HG03045 (cell line): ENCODE measurements around the gene CFAP126.
"Not testable (repeated sequence)": the region's sequence is repeated elsewhere in the genome, so short reads cannot be mapped to it uniquely, and the experiment has no call there.

ENCODE experiments used
- ATAC-seq: cut with Tn5 transposase; IDR thresholded peaks from one replicate; pipeline ENCODE4 v1.9.1; 2021; ENCODE audit warnings: mild to moderate bottlenecking, moderate library complexity; ENCODE audit not compliant: unreplicated experiment

The CFAP126 gene

DNA sequence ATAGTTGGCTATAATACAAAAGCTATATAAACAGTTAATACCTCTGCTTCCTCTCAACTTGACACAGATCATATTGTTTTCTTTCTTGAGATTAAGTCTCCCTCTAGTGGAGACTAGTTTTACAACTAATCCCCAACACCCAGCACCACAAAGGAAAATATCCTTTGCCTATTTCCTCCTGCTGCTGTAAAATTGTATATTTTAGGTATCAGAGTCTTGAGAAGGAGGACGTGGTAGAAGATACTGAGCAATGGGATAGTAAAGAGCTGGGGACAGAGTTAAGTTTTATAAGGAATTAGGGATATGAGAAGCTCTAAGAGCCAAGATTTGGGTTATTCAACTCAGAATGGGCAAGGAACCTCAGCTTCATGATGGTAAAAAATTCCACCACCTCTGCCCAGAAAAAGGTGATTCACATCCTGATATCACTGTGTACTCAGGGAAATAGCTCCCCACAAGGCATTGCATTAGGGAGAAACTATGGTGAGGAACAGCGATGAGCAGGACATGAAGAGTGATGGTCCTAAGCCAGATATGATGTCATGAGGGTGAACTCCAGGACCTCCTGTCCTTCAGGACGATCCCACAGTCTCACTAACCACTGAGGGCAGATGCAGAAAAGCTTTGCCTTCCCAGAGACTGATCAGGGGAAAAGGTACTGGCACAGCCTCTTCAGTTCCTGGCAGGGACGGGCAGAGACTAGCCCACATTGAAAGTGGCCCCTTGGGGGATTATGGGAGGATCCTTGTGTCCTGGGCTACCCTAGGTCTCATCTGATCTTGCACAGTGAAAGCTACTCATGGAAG is 14.7 kb upstream of the CFAP126 start:
- no peak for ATAC-seq

DNA sequence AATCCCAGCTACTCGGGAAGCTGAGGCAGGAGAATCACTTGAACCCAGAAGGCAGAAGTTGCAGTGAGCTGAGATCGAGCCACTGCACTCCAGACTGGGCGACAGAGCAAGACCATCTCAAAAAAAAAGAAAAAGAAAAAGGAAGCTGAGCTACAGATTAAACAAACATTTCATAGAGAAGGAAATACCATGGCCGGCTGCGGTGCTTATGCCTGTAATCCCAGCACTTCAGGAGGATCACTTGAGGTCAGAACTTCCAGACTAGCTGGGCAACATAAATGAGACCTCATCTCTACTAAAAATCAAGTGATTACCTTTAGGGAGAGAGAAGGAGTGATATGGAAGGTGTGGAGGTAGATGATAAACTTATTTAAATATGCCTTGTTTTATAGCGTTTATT is 14.0 kb upstream of the CFAP126 start:
- ATAC-seq: no peak

DNA sequence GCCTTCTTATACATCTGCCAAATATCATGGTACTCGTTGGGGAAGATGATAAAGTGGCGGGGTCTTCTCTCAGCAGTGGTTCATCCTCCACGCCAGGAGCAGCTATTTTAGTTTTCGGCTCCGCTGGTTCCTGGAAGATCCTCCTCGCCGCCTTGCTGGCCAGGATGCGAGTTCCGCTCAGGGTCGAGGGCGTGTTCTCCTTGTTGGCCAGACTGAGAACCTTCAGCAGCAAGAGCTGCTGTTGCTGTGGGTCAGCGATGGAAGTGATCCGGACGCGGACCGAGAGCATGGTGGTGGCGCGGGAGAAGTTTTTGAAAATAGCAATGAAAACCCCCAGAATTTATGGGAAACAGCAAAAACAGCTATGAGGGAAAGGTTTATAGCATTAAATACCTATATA is 11.4 kb upstream of the CFAP126 start:
- ATAC-seq: no peak

DNA sequence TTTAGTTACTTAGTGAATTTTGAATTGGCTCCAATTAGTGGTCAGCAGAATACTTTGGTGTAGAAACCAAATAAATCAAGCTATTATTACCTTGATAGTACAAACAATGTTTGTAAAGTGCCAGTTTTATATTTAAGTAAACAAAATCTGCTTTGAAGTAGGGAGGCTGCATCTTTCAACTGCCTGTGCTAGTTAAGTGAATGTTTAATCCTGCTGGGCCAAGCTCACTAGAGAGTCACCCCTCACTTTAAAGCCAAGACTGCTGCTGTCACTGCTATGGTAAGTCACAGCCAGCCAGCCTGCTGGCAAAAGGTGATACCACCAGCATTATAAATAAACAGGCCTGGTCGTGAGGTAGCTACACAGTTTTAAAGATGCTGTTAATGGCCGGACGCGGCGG is 10.3 kb upstream of the CFAP126 start:
- no peak for ATAC-seq

DNA sequence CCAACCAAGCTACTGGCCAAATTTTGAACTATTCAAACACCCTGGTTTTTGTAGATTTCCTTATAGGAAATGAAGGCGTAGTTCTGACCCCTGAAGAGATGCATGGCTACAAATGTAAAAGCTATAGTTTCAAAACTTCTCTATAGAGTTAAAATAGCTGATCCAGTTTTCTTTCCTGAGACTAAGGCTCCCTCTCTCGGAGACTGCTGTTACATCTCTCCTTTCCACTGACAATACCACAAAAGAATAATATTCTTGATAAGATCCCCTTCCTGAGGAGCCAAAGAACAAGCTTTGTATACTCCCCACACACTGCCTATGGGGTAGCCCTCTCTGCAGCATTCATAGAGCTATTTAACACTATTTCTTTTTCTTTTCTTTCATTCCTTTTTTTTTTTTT is 6.7 kb upstream of the CFAP126 start:
- no peak for ATAC-seq

DNA sequence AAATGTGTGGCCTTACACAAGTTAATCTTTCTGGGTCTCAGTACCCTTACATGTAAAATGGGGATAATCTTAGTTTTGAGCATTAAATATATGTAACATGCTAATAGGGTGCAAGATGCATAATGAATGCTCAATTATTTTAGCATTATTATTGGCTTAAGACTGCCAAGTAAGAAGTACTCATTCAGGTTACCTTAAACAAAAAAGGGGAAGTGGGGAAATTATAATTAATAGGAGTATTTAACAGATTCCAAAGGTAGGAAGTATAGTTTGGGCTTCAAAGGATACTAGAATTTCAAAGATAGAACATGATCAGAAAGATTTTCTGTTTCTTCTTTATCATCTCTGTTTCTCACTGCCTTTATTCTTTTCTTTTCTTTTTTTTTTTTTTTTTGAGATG is 5.8 kb upstream of the CFAP126 start:
- no peak for ATAC-seq

DNA sequence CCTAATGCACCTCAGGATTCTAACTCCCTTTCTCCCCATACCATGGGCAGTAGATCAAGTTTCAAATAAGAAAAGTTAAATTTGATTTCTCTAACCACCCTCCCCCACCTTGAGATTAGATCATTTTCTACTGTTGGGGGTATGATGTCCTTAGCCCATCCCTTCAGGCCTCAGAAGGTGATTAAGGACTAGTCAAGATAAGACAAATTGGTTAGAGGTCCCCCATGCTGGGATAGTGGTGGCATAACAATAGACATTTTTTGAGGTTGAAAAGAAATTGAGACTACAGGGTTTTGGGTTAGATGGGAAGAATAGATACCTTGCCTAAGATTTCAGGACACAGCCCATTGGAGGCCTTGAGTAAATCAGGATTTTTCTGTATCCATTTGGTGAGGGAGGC is 2.5 kb downstream of the CFAP126 start:
- no peak for ATAC-seq

DNA sequence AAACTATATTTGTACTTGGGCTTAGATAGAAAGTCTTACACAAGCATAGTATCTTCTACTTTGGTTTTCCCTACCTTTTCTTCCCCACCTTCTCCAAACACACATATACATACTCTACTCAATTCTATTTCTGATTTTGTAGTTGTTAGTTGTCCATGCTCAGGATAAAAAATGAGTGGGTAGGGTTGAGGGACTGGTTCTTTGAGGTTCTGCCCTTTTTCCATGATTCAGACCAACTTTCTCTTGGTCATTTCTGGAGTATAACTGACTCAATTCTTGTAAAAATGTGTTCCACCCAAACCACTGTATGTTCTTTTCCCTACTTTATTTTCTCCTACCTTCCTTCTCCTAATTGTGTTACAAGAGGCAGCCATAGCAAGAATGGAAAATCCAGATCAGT is 3.3 kb downstream of the CFAP126 start:
- ATAC-seq: no peak

DNA sequence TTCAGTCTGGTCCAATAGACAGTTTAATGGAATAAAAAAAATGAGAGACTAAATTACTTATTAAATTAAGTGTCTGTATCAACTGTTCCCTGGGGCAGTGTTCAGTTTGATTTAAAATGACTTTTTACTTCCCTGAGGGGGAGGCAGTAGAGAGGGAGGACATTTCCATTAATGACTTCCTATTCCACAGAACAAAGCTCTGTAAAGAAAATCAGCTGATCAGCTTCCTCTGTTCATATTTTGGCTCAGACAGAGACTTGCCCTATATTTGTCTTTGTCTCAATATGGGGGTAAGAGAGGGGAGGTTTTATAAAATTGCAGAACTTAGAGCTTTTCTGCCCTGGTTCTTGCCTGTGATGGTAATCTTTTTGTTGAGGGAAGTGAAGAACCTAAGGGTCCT is 8.4 kb downstream of the CFAP126 start:
- no peak for ATAC-seq

DNA sequence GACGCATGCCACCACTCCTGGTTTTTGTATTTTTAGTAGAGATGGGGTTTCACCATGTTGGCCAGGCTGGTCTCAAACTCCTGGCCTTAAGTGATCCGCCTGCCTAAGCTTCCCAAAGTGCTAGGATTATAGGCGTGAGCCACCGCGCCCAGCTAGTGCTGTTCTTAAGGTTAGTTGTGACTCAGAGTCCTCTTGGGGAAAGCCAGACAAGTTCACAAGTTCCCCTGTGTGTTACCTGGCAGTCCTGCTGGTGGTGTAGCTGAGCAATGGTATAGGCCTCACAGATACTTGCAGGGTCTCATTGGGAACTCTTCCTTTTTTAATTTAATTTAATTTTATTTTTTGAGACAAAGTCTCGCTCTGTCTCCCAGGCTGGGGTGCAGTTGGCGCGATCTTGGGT is 10.6 kb downstream of the CFAP126 start:
- no peak for ATAC-seq

DNA sequence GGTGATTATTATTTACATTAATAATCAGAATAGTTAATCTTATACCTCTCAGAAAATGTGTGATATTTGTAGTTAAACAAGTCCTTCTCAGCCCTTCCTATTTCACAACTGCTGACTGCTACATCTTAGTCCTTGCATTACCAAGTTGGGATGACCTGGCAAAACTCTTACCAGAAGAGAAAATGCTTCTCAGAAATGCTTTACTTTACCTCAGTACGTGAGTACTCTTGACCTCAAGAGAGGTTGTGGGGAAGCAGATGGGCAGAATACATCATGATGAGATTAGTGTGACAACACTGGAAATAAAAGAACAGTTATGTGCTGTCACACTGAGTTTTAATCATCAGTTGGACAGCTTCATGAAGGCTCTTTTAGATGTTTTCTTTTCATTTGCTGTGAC is 16.2 kb downstream of the CFAP126 start:
- ATAC-seq: no peak

DNA sequence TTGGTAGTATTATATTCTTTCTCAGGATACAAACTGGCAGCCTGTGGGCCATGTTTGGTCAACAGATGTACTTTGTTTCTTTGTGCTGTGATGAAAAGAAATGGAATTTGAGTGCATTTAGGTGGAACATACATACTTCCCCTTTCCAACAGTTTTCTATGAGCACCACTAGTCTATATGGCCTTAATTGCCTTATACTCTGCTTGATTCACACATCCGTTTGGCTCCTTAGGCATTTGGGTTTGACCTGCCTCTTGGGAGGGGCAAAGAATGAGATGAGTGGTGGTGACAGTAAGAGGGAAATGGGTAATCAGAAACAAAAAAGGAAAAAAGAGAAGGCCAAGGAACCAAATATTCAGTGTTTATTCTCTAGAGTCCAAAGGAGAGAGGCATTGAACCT is 17.0 kb downstream of the CFAP126 start:
- ATAC-seq: no peak

DNA sequence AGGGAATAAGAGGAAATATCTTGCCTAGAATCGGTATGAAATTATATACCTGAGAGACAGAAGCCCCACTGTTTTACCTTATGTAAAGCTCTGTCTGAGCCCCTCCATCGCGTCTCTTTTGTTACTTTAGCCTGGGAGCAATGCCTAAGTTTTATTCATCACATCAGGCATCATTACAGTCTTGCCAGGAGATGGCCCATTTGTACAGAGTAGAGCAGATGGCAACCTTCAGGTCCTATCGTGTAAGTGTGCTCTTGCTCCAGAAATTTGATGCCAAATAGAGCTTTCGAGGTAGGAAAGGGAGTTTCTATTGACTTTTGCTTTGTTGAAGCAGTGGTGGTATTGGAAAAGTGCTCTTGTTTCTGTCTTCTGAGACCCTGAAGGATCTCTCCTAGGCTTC is 24.9 kb downstream of the CFAP126 start:
- ATAC-seq: no peak

DNA sequence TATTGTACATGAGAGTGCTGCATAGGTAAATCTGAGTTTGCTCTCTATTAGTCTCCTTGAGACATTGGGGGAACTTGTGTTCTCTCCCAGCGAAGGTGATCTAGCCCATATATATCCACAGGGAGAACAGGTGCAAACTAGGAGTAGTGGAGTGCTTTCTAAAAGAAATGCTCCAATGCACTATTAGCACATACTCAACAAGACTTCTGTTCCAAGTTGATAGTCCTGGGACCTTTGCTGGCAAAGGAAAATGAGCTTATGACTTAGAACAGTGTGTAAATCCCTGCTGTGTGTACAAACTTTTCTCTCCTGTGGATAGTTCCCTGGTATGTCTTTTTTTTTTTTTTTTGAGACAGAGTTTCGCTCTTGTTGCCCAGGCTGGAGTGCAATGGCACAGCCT is 25.5 kb downstream of the CFAP126 start:
- ATAC-seq: no peak

DNA sequence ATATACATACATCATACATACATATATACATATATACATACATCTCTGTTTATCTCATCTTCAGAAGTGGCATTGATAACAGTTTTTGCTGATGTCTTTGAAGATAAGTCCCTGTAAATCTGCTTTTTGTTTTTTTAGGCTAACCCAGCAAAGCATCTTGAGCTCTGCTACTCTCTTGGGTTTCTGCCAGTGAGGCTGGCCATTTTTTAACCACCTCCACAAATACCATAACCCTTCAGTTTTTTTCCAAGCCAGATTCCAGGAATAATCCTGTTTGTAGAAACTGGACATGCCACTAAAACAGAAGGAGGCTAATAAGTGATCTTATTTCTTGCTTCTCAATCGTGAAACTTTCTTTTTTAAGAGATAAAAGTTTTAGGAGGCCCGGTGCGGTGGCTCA is 31.9 kb downstream of the CFAP126 start:
- no peak for ATAC-seq

DNA sequence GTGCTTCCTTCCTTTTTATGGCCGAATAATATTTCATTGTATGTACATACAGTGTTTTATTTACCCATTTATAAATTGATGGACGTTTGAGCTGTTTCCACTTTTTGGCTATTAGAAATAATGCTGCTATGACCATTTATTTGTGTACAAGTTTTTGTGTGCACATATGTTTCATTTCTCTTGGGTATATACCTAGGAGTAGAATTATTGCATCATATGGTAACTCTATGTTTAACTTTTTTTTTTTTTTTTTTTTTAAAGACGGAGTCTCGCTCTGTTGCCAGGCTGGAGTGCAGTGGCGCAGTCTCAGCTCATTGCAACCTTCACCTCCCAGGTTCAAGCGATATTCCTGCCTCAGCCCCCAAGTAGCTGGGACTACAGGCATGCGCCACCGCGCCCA is 34.5 kb downstream of the CFAP126 start:
- no peak for ATAC-seq

DNA sequence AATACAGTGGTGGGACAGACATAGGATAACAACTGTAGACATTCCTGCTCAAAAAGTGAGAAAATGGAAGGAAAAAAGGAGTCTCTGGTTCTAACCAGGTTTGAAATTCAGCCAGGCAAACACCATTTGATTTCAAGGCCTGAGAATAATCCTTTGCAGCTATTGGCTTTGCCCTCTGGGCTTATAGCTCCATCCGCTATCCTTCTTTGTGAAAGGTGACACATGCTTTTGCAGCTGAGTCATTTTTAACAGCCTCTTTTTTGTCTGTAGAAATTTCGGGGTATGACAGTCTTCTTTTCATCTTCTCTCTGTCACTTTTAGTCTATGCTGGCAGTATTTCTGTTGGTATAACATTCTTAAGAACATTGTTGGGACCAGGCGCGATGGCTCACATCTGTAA is 37.3 kb downstream of the CFAP126 start:
- ATAC-seq: no peak

DNA sequence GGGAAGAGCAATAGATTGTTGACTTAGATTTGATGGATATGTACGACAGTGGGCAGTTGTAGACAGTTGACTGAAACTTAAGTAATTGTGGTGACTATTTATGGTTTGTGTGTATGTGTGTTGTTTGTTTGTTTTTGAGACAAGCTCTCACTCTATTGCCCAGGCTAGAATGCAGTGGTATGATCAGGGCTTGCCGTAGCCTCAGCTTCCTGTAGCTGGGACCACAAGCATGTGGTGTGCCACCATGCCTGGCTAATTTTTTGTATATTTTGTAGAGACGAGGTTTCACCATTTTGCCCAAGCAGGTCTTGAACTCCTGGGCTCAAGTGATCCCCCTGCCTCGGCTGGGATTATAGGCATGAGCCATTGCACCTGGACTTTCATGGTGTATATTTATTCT is 43.7 kb downstream of the CFAP126 start:
- ATAC-seq: no peak

DNA sequence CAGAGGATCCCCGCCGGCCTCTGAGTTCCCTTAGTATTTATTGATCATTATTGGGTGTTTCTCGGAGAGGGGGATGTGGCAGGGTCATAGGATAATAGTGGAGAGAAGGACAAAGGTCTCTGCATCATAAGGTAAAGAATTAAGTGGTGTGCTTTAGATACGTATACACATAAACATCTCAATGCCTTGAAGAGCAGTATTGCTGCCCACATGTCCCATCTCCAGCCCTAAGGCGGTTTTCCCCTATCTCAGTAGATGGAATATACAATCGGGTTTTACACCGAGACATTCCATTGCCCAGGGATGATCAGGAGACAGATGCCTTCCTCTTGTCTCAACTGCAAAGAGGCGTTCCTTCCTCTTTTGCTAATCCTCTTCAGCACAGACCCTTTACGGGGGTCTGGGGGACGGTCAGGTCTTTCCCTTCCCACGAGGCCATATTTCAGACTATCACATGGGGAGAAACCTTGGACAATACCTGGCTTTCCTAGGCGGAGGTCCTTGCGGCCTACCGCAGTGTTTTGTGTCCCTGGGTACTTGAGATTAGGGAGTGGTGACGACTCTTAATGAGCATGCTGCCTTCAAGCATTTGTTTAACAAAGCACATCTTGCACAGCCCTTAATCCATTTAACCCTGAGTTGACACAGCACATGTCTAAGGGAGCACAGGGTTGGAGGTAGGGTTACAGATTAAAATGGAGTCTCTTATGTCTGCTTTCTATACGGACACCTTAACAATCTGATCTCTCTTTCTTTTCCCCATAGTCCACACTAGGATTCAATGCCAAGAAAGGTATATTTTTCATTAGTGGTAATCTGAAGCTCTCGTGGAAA is 51.6 kb downstream of the CFAP126 start:
- not testable (repeated sequence) for ATAC-seq
